Measurements from ENCODE around the gene KCNK17. TPM values are rescaled to one million over a fixed set of nuclear protein-coding genes. Genes with fewer than 3 reads are reported as not detected.

KCNK17 gene
- total and polyA plus RNA-seq, 2 of the 8 experiments (the other 6 are each of a cell fraction or from before 2014, with no cell fraction given) = 2.9 to 3.4 TPM

DNA sequence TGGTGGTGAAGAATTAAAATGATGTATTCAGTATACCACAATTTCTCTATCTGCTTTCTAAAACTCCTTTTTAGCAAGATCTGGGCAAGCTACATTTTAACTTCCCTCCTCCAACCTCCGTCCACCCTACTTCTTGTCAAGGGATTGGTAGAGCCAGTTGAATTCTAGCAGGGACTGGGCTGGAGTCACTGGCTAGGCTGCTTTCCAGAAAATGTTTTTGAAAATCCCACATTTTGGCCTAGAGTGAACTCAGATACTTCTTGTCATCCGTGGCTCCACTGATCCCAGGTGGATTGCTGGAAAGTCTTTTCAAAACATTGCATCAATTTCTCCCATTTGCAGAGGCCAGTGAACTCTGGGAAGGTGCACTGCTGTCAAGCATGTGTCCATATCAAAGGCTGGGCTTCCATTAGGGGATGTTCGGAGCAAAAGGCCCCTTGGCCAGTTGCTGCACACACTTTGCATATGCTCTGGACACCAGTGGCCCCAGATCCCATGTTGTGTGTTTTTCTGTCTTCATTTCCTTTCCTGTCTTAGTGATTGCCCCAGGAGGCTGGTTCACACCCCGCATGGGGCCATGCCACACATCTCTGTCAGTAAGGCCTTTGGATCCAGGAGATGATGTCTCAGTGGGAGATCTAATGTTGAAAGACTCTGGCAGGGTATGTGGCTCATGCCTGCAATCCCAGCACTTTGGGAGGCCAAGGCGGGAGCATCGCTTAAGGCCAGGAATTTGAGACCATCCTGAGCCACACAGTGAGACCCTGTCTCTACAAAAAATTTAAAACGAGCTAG lies 19.6 kb upstream of the KCNK17 start:
- Histone ChIP-seq H3K79me2 (ENCODE audit: control insufficient read depth in 1 of 2, insufficient read depth in 2 of 2, low read length in 2 of 2) (no peaks in the 10 kb centered on the region), H3K14ac (ENCODE audit: insufficient read length) (no peak overlapping the region), H3K18ac (ENCODE audit: extremely low read depth, low read length) (no peak overlapping the region), H3K36me3 (ENCODE audit: control insufficient read depth in 2 of 4, insufficient read depth in 4 of 4, low read length in 3 of 4) (no peaks in the 10 kb centered on the region), H3K4me2 (ENCODE audit: insufficient read depth in 1 of 2, low read depth in 2 of 2, low read length in 2 of 2) (no peak overlapping the region), H2BK12ac (ENCODE audit: low read depth, low read length) (no peak overlapping the region), H2BK20ac (ENCODE audit: low read length) (no peak overlapping the region), H2BK5ac (ENCODE audit: low read depth, low read length) (no peak overlapping the region), H2AFZ (ENCODE audit: low read length) (no peak overlapping the region), H3K56ac (replicated peaks; ENCODE audit: insufficient read length, low read depth, low read length) (no peak overlapping the region), H3K4me1 (replicated peaks in 1 of 4; ENCODE audit: control insufficient read depth in 3 of 4, insufficient read depth in 4 of 4, low read length in 3 of 4) (no peaks in the 10 kb centered on the region; a peak in 1 of 7 replicates), H2AK5ac (ENCODE audit: low read depth, low read length) (no peak overlapping the region), H4K20me1 (replicated peaks in 1 of 2; ENCODE audit: control insufficient read depth in 1 of 2, insufficient read depth in 2 of 2, low read length in 2 of 2) (no peaks in the 10 kb centered on the region), H4K5ac (ENCODE audit: insufficient read length, low read depth, low read length) (no peak overlapping the region), H4K8ac (ENCODE audit: extremely low read depth, insufficient read depth, low read length) (no peak overlapping the region), H3K9me3 (ENCODE audit: insufficient read depth in 2 of 2, low read depth in 1 of 2, low read length in 1 of 2) (no peaks in the 10 kb centered on the region), H4K91ac (replicated peaks; ENCODE audit: insufficient read length, low read length) (no peak overlapping the region), H2BK15ac (ENCODE audit: low read length) (no peak overlapping the region), H3K23me2 (ENCODE audit: low read depth, low read length) (no peaks in the 10 kb centered on the region), H3K27me3 (replicated peaks in 1 of 4; ENCODE audit: control insufficient read depth in 3 of 4, extremely low read depth in 1 of 4, insufficient read depth in 3 of 4, low read length in 3 of 4) (no peaks in the 10 kb centered on the region), H3K27ac (ENCODE audit: low read depth, low read length) (no peak overlapping the region), H3K23ac (ENCODE audit: insufficient read length) (no peak overlapping the region), H3K4ac (replicated peaks; ENCODE audit: insufficient read length, low read depth, low read length) (no peak overlapping the region), H2BK120ac (replicated peaks; ENCODE audit: low read depth, low read length) (no peak overlapping the region), H3K4me3 (ENCODE audit: extremely low read depth in 1 of 4, insufficient read depth in 2 of 4, low read depth in 3 of 4, low read length in 4 of 4) (no peak overlapping the region), H3K9ac (replicated peaks in 1 of 4; ENCODE audit: extremely low read depth in 1 of 4, low read depth in 3 of 4, low read length in 3 of 4) (no peak overlapping the region), H3K79me1 (ENCODE audit: low read depth, low read length) (no peaks in the 10 kb centered on the region)
- no peak for TF ChIP-seq ZNF274 (IDR thresholded peaks at IDR 0.05; ENCODE audit: borderline replicate concordance, extremely low read depth, low read length)
- TF ChIP-seq YY1 (IDR thresholded peaks at IDR 0.05; ENCODE audit: low read depth, low read length) = no peak
- no peak for TF ChIP-seq RFX5 (IDR thresholded peaks at IDR 0.05; ENCODE audit: borderline replicate concordance, low read depth, low read length)
- TF ChIP-seq SRF (IDR thresholded peaks at IDR 0.05; ENCODE audit: low read depth, low read length) = no peak
- no peak for TF ChIP-seq EP300 (IDR thresholded peaks at IDR 0.05; ENCODE audit: borderline replicate concordance in 1 of 2, low read depth in 2 of 2, low read length in 2 of 2)
- WGBS, 2 experiments (ENCODE audit: extremely low coverage in 1 of 2, insufficient coverage in 1 of 2, insufficient read length in 1 of 2, insufficient replicate concordance in 2 of 2, low coverage in 1 of 2, low lambda C conversion rate in 2 of 2, missing lambda C conversion rate in 1 of 2) = 89% methylated on average over 7 of the region's 7 CpGs; no CpG with 5 or more reads in 1 of the 2 experiments
- DNase-seq (ENCODE audit: low read depth in 1 of 2, low spot score in 2 of 2) = no peak
- no peak for FAIRE-seq
- ChIA-PET POLR2A (ENCODE audit: partially characterized antibody) (no interaction called here), CTCF (ENCODE audit: partially characterized antibody) (interaction anchor here (0.7 to 2.5 kb wide), 4 partner anchors 10 to 167 kb away, joined by 3 to 9 read pairs (median 5); no protein-coding TSS in a partner anchor)

Measured in H1 (cell line).